Stimulated activated CD8-positive, alpha-beta memory T cell treated with anti-CD3 and anti-CD28 coated beads, Interleukin-7, amount 100 ng/mL, for 24 hours (primary cell): ENCODE data around the gene FAM78A.
"Not testable (repeated sequence)": the region's sequence is repeated elsewhere in the genome, so short reads cannot be mapped to it uniquely, and the experiment has no call there.

ENCODE experiments used
- DNase-seq: peaks from one replicate; pipeline ENCODE4 v3.0.0-alpha.2; 2020; ENCODE audit warnings: low read depth

The FAM78A gene

DNA sequence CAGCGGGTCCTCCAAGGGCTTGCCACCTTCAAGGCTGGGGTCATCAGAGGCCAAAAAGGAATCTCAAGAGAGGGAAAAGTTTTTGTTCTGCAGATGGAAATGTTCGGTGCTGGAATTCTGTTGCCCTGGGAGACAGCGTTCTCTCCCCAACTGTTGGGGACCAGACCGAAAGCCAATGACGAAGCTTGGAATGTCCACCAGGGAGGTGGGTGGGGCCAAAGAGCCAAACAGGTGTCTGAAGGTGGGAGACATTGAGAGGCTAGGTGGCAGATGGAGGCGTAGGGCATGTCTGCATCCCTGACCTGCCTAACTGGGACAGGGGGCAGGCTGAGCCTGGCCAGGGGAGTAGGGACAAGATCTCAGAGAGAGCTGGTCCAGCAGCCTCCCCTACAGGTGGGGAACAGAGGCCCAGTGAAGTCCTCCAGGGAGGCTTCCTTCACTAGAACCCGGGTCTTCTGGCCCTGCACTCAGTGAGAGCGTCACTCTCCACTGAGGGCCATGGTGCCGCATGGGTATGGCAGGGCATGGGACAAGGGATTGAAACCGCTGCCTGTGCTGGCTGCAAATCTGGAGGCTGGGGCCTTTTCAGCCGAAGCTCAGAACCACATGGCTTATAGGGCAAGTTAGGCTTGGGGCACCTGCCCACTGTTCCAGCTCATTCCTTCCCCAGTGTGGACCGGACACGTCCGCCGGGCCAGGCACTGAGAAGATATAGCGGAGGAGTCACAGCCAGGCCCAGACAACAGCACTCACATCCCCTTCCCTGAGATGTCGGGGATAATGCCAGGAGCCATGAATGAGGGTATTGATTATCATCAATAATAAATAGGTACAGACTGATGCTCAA is 5.0 kb upstream of the FAM78A start:
- no peak for DNase-seq

DNA sequence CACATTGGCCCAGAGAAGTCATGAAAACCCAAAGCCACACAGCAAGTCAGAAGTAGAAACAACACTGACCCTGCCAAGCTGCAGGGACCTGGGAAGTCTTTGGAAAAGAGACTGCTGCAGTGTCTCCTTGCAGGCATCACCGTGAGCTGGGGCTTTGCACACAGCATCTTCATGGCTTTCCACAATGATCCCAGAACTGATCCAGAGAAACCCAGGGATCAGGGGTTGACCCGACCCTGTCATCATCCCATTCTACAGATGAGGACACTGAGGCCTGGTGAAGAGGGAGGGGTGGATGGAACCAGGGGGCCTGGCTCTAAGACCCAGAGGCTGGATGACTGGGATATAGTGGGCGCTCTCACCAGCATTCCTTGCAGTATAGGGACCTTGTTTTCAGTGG is 4.3 kb upstream of the FAM78A start:
- no peak for DNase-seq

DNA sequence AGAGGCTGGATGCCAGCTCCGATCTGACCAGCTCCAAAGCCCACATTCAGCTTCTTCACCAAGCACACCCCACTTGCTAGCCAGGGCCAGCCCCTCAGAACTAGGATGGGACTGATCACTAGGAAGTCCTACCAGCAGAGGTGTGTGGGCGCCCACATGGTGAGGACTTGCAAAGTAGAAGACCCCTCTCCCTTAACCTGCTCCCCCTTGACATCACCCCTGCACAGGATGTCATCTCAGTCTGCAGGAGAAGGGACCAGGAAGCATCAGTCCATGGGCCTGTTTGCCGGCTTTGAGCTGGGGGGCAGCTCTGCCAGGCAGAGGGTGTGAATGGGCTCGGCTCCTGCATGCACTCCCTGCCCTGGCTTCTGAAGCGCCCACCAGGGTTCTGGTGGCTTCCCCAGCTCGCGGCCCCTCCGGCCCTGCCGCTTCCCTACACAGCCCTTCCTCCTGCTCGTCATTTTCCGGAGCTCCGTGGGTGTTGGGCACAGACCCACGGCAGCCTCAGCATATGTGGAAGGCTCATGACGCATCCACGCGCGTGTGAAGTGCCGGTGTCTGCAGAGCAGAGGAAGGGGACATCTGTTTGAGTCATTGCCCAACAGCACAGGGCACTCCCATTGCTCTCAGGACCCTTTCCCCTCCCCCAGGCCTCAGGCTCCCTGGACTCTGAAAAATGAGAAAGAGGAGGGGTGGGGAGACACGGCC is 3.7 kb upstream of the FAM78A start:
- no peak for DNase-seq

DNA sequence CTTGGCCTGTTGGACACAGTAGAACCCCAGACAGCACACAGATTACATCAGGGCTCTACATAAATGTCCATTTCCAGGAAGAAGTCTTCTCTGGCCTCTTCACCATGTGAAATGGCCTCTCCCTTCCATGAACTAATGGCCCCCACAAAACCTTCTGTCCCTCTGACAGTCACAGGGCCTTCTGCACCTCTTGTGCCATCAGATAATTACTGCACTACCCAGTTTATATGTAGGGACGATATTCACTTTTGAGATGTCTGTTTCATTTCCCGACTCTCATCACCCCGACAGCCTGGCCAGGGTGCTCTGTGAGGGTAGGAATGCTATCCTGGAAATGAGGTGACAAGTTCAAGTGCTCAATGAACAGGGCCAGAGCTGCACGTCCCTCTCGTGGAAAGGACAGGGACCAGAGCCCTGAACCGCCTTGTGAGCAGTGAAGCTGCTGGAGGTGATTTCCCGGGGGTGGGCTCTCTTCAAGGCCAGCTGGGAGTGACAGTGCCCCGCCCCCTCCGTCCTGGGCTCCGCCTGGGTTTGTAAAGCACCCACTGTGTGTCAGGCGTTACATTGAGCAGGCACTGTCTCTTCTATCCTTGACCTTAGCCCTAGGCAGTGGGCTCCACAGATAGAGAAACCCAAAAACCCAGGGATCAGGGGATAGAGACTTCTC is 3.0 kb upstream of the FAM78A start:
- DNase-seq: no peak

DNA sequence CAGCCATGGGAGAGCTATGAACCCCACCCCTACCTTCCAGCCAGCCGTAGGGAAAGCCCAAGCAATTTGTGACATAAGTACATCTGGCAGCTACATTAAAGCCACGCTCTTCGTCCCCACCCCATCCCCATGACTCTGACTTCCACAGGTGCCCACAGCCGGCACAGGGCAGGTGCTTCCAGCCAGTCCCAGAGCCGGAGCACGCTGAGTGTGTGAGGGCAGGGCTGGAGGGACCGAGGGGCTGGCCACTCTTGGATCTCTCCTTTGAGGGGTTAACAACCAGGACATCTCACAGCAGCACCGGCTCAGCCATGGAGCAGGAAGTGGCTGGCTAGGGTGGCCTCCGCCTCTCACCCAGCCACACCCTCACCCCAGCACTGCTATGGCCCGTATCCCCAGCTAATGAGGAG is 2.4 kb upstream of the FAM78A start:
- no peak for DNase-seq

DNA sequence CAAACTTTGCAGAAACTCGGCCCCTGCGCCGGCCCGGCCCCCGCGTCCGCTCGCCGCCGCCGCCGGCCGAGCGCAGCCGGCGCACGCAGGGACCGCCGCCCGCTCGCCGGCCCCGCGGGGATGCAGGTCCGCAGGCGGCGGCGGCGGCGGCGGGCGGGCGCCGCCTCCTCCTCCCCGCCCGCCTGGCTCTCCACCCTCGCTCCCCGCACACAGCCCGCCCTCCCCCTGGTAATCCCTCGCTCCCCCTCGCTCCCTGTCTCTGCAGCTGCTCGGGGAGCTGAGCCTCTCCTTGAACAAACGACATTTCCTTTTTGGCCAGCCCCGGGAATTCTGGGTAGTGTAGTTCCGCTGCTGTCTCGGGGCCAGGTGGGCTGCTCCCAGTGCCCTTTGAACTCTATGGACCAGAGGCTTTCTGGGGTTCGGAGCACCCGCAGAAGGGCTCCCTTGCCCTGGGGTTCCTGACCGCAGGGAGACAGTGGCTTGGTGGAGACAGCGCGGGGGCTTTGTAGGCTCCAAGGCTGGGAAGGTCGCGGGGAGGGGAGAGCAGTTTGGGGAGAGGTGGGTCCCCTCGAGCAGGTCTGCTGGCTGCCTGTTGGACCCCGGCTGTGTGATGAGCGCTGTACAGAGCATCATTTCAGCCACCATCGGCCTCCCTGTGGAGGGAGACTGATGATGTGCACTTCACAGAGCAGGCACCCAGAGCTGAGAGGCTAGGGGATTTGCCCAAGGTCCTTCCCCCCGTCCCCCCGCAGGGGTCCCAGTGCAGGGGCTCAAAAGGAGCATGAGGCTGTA is 1.8 kb upstream of the FAM78A start:
- DNase-seq: peak; percentile 49

DNA sequence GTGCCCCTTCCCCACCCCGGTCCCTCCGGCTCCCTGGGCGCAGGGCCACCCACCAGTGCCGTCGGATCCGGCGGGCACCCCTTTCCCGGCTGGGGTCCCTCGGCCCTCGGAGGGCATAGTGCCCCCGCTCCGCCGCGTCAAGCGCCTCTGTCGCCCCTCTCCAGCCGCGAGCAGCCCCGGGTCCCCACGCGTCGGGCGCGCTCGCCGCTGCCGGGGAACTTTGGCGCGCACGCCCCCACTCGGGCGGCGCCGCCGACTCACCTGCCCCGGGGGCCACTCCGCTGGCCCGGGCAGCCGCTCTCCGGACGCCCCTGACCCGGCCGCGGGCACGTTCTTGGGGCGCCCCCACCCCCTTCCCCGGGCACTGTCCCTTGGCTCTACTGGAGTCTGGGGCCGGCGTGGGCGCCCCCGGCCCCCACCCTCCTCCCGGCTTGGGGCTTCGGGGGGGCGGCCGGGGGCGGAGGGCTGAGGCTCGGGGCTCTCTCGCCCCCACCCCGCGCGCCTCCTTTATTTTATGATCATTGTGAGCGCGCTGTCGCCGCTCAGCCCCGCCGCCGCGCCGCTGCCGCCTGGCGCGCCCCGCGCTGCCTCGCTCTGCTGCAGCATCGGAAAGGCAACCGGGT is 1.1 kb upstream of the FAM78A start:
- DNase-seq: no peak

DNA sequence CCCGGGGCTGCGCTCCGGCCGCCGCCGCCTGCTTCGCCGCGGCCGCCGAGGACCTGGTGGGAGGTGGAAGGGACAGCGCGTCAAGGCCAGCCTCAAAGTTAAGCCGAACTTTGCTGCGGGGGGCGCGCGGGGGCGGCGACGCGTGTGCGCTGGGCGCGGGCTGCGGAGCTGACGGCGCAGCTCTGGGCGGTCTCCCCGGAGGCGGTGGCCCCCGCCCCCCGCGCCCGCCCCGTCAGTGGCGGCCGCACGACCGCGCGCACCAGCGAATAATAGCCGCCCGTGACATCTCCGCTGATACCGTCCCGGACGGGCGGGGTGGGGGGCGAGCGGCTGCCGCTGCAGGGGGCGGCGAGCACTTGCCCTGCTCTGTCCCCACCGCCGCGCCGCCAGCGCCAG is 579 bp upstream of the FAM78A start:
- no peak for DNase-seq

DNA sequence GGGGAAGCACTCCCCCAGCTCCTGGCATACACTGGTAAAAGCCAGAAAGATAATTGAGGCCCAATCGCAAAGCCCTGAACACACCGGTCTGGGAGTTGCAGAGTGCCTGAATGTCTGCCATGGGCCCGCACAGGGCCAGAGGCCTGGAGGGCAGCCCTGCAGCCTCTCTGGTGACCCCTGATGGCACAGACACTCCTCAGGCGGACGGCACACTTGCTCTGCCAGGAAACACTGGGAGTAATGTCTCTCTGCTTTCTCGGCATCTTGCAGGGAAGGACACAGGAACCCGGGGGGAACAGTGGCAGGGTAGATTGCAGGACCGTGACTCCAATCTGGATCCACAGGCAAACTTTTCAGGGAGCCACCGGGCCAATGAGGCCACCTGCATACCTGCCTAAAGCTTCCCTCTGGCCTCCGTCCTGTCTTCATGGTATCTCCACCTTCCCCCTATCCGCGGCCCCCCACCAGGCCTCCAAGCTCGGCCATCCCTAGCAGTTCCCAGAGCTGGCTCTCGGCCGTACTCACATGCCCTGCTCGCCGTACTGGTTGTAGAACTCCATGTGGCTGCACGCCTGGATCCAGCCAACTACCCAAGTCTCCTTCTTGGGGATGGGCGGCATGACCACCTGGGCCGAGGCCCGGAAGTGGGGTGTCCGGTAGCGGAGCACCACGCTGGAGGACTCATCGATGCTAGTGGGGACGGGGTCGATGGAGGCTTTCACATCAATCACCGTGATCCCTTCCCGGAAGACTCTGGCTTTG is 797 bp downstream of the FAM78A start:
- DNase-seq: no peak

DNA sequence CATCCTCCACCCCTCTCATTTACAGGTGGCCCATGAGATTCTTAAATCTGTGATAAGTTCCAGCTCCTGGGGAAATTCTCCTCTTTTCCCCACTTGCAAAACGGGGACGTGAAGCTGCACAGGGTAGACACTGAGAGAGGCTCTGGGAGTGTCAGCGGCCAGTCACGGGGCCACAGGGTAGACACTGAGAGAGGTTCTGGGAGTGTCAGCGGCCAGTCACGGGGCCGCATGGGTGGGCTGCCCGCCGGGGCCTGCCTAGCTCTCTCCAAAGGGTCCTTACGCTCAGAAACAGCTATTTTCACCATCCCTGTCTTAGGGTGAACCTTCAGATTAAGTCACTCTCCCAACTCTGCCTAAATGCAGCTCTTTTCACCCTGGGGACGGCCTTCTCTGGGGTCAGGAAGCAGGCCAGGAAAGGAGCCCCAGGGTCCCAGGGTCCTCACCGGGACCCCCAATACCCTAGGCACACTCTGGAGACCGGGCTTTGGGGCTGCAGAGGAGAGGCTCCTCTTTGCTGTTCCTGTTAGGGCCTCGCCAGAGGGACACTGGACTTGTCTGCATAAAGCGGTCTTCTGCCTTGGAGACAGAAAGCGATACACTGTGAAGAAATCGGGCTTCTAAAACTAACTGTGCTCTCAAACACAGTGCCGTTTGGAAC is 1.5 kb downstream of the FAM78A start:
- DNase-seq: no peak

DNA sequence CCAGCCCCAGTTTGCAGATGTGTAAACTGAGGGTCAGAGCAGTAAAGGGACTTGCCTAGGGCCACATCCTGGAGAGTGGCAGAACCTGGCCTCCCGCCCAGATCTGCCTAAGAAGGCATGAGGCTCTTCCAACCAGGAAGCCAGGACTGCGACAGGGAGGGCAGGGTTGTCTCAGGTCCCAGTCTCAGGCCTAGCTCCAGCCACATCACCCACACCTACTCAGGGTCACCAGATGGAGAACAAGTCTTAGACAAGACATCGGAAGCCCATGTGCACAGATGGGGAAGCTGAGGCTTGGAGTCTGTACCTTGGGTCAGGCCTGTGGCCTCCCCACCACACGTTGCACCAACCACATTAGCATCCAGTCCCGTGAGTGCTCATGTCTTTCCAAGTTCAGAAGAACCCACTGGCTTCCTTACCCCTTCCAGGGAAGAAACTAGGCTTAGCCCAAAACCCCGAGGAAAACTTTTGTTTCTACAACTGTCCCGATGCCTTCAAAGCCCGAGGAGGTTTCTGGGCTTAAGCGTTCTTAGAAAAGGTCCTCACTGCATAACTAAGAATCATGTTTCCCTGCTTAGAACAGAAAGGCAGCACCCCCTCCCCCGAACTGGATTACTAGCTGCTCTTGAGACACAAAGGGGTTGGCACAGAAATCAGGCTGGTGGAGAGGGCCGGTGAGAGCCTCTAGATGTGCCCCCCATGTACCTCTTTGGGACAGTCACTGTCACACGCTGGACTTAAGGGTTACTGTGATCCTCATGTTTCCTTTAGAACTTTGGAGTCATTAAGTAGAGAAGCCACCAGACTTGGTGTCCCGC is 2.2 kb downstream of the FAM78A start:
- DNase-seq: no peak

DNA sequence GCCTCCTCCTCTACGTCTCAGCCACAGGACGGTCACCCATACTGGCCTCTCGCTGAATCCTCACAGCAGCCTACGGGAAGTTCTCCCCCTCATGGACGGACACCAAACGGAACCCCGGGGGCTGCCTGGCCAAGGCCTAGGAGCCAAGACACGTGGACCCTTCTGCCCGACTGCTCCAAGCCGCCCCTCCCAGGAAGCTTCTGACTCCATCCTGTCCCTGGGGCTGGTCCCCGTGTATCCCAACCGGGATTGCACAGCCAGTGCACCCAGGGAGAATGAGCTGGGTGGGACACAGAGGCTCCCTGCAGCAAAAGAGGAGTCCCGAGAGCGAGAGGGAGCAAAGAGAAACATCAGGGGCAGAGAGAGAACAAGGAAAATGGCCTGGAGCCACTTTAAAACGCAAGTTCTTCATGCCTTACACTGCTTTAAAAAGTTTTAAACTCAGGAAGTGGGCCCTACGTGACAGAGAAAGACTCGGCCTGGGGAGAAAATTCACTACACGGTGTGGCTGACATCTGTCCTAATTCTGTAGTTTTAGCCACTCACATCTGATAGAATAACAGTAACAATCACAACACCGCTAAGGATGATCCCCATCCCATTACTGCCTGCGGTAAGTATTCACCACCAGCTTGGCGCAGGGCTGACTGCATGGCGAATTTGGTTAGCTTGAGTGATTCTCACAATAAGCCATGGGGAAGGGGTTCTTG is 3.0 kb downstream of the FAM78A start:
- no peak for DNase-seq

DNA sequence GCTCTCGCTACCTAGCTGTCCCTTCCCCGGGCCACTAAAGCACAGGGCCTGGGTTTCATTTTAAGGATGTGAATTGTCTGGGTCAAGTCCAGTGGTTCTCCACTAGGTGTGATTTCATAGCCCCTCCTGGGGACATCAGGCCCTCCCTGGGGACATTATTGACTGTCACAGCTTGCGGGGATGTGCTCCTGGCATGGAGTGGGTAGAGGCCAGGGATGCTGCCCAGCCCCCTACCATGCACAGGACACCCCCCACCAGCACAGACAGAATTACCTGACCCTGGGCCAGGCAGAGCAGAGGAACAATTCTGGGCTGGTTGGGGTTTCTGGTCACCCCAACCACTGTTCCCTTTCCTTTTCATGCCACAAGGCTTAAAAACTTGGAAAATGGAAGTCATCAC is 4.1 kb downstream of the FAM78A start:
- no peak for DNase-seq

DNA sequence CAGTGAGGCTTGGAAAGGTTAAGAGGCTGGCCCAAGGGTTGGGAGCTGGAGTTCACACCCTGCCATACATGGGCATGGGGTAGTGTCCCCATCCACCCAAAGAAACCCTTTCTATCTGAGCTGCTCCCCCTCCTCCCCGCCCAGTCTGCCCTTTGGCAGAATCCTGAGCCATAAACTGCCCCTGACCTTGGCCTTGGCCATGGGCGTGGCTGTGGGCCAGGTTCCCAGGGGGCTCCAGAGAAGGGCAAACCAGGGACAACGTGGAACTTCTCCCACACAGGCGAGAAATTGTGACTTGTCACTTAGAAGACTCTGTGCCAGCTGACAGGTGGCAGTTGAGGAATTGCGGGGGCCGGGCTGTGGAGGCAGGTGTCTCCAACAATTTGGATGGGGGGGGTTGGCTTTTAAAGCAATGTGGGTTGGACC is 4.8 kb downstream of the FAM78A start:
- DNase-seq: no peak

DNA sequence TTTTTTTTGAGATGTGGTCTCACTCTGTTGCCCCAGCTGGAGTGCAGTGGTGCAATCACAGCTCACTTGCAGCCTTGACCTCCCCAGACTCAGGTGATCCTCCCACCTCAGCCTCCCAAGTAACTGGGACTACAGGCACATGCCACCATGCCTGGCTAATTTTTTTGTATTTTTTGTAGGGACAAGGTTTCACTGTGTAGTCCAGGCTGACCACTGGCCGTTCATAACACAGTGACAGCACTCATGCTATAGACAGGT is 5.4 kb downstream of the FAM78A start:
- not testable (repeated sequence) for DNase-seq

DNA sequence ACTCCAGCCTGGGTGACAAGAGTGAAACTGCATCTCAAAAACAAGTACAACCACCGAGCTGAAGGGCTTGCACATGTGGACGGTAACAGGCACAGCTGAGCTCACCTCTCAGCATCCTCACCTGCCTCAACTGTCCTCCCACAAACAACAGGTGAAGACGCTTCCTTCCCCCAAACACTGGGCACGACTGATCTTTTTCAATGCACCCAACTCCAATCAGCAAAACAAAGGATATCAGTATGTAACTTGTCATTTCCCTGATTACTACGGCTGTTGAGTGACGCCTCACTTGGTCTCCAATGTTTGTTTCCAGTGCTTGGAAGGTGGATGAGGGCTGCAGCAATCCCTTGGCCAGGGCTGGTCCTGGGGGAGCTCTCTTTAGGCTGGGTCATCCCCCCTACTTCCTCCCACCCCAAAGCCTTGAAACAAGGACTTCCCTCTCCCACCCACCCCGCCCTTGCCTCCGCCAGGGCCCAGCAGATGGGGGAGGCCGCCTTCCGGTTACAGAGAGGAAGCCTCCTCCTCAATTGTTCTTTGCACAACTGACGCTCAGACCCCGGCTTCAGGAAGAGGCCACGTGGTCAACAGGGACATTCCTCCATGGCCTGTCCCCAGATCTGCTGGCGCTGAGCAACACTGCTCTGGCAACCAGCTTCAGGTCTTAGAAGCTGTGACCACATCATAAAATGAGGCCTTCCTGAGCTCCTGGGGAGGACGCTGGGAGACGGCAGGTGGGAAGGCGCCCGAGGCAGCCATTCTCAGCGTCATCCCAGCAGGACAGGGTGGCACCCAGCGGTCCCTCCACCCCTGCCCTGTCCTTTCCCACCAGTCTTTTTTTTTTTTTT is 5.9 kb downstream of the FAM78A start:
- DNase-seq: no peak

DNA sequence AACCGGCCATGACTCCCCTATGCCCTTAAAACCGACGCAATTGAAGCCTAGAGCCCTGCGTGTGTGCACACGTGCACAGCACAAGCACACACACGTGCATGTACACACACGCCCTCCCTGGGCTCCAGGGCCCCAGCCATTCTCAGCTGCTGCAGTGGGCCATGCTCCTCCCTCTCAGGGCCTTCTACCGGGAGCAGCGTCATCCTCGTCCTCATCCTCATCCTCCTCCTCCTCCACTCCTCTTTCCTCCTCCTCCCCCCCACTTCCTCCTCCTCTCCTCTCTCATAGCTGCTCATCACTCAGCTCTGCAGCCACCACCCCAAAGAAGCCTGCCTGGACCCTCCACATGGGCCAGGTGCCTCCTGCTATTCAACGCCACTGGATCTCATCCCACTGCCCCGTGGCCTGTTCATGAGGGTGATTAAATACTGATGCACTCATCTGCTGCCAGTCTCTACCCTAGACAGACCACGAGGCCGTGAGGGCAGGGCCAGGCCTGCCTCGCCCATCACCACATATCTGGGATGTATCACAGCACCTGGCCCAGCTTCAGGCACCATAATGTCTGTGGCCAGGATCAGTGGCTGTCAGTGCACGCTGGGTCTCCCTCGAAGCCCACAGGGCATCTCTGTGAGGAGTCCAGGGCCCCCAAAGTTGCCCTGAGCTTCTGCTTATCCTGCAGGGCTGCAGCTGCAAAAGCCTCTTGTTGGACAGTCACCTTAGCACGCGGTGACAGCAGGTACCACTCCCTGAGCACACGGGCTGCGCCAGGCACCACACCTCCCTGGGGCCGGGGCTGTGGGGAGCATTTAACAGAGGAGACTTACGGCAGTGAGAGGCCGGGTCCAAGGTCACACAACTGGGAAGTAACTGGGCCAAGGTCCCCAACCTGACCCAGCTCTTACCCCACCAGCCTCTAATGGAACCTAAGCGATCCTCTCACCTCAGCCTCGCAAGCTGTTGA is 9.8 kb downstream of the FAM78A start:
- no peak for DNase-seq
